Cardiac muscle cell (in vitro differentiated cells and primary cell): ENCODE data around the gene SELENOW. TPM values are rescaled to one million over a fixed set of nuclear protein-coding genes. Genes with fewer than 3 reads are reported as not detected.
"Not testable (repeated sequence)": the region's sequence is repeated elsewhere in the genome, so short reads cannot be mapped to it uniquely, and the experiment has no call there.

Experiments
- DNase-seq, 2 donors: peaks; one replicate each; pipeline versions ENCODE4 v3.0.0 to v3.0.0-alpha.2; 2010 to 2017; ENCODE audit warnings: low read depth in 1 of 2, low spot score in 1 of 2
- H3K27ac ChIP-seq: fragments of 200-600 bp; sonication (generic); 2 replicates; pipeline ENCODE4 v1.5.1; 2016
- H3K27me3 ChIP-seq: fragments of 200-600 bp; sonication (generic); 2 replicates; pipeline ENCODE4 v1.6.0; 2016; ENCODE audit warnings: control low read depth
- H3K36me3 ChIP-seq: fragments of 200-600 bp; sonication (generic); 2 replicates; pipeline ENCODE4 v1.5.1; 2016; ENCODE audit warnings: control low read depth
- H3K4me1 ChIP-seq: fragments of 200-600 bp; sonication (generic); 2 replicates; pipeline ENCODE4 v1.8.1; 2017; ENCODE audit warnings: low read depth, mild to moderate bottlenecking, mixed run types
- H3K4me3 ChIP-seq: fragments of 200-600 bp; sonication (generic); 2 replicates; pipeline ENCODE4 v1.5.1; 2016; ENCODE audit warnings: mild to moderate bottlenecking
- H3K9me3 ChIP-seq: fragments of 200-600 bp; sonication (generic); 2 replicates; pipeline ENCODE4 v1.5.1; 2017; ENCODE audit warnings: low read depth, mild to moderate bottlenecking, control low read depth
- polyA plus RNA-seq: library from polyadenylated mRNA; unstranded; fragments of >200 nt; fragmentation: Nextera tagmentation; extraction: Ambion mirVana; gene quantifications from 2 replicates; pipeline ENCODE4 v1.2.1, GENCODE V29; 2016
- total RNA-seq: library from RNA; depleted of rRNA; stranded (reverse); fragments of >200 nt; gene quantifications from 2 replicates; pipeline ENCODE4 v1.2.3, GENCODE V29; 2016
- TF ChIP-seq, protein P1 (sequence below): IDR thresholded peaks from 2 replicates; pipeline ENCODE4 v1.5.1; 2012; ENCODE audit warnings: low read depth, mild to moderate bottlenecking, low read length

Gene SELENOW
- total and polyA plus RNA-seq, 2 experiments from 2014 or later: 1,194 to 2,152 TPM

DNA sequence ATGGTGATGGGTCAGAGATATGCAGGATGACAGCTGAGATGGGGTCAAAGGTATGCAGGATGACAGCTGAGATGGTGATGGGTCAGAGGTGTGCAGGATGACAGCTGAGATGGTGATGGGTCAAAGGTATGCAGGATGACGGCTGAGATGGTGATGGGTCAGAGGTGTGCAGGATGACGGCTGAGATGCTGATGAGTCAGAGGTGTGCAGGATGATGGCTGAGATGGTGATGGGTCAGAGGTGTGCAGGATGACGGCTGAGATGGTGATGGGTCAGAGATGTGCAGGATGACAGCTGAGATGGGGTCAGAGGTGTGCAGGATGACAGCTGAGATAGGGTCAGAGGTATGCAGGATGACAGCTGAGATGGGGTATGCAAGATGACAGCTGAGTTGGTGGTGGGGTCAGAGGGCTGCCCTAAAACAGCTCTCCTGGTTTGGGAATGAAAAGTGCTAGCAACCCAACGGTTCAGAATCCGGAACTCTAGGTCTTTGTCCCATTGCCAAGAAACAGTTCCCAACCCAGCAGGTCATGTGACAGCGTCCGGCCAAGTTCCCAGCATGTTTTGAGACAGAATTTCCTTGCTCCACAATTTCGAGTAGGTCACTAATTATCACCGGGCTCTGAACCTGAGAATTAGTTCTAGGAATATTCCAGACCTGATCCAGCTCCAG, 3.2 kb downstream of the SELENOW start:
- no peak overlapping the region for H3K4me3 ChIP-seq
- no peak for DNase-seq
- H3K4me1 ChIP-seq: peaks cover 11% of the 10 kb centered on the region
- no peaks in the 10 kb centered on the region for H3K27me3 ChIP-seq
- peaks cover 48% of the 10 kb centered on the region for H3K36me3 ChIP-seq
- H3K9me3 ChIP-seq: no peaks in the 10 kb centered on the region
- H3K27ac ChIP-seq: peak overlapping the region; percentile 100
- TF ChIP-seq, protein P1, sequence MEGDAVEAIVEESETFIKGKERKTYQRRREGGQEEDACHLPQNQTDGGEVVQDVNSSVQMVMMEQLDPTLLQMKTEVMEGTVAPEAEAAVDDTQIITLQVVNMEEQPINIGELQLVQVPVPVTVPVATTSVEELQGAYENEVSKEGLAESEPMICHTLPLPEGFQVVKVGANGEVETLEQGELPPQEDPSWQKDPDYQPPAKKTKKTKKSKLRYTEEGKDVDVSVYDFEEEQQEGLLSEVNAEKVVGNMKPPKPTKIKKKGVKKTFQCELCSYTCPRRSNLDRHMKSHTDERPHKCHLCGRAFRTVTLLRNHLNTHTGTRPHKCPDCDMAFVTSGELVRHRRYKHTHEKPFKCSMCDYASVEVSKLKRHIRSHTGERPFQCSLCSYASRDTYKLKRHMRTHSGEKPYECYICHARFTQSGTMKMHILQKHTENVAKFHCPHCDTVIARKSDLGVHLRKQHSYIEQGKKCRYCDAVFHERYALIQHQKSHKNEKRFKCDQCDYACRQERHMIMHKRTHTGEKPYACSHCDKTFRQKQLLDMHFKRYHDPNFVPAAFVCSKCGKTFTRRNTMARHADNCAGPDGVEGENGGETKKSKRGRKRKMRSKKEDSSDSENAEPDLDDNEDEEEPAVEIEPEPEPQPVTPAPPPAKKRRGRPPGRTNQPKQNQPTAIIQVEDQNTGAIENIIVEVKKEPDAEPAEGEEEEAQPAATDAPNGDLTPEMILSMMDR: no peak

DNA sequence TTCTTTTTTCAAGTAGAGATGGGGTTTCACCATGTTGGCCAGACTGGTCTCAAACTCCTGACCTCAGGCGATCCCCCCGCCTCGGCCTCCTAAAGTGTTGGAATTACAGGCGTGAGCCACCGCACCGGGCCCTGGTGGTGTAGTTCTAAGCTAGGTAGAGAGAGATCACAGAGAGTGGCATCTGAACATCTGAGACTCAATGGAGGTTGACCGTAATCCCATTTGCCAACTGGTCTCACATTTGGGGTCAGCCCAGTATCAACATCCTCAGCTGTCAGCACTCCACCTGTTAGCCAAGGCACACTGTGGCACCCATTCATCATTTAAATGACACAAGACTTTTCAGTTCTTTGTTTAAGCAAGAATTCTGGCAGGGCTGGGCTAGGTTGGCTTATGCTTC, 8.1 kb downstream of the SELENOW start:
- Histone ChIP-seq H3K9me3 (no peaks in the 10 kb centered on the region), H3K27me3 (no peaks in the 10 kb centered on the region), H3K36me3 (peaks cover 43% of the 10 kb centered on the region), H3K4me3 (no peak overlapping the region), H3K4me1 (no peaks in the 10 kb centered on the region), H3K27ac (peak overlapping the region; percentile 75)
- TF ChIP-seq, protein P1: no peak
- DNase-seq: no peak

DNA sequence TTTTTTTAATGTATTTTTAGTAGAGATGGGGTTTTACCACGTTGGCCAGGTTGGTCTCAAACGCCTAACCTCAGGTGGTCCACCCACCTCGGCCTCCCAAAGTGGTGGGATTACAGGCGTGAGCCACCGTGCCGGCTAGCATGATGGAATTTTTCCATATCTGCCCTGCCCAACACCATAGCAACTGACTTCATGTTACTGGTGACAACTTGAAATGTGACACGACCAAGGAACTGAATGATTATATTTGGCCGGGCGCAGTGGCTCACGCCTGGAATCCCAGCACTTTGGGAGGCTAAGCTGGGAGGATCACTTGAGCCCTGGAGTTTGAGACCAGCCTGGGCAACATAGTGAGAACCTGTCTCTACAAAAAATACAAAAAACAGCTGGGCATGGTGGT, 8.8 kb downstream of the SELENOW start:
- not testable (repeated sequence) for DNase-seq, H3K9me3 ChIP-seq, H3K4me1 ChIP-seq, H3K27me3 ChIP-seq, H3K4me3 ChIP-seq
- Histone ChIP-seq H3K27ac (peak overlapping the region; percentile 75), H3K36me3 (peaks cover 37% of the 10 kb centered on the region)

DNA sequence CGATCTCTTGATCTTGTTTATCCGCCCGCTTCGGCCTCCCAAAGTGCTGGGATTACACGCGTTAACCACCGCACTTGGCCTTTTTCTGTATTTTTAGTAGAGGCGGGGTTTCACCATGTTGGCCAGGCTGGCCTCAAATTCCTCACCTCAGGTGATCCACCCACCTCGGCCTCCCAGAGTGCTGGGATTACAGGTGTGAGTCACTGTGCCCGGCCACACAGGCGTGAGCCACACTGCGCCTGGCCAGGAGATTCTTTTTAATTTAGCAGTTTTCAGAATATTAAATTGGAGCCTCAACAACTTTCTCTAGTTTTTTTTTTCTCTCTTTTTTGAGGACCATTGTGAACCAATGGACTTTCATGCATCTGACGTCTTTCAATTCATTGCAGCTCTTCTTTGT, 11.3 kb downstream of the SELENOW start:
- H3K9me3 ChIP-seq, H3K4me3 ChIP-seq, DNase-seq, H3K4me1 ChIP-seq, H3K27ac ChIP-seq, H3K27me3 ChIP-seq: not testable (repeated sequence)
- H3K36me3 ChIP-seq: peaks cover 17% of the 10 kb centered on the region

DNA sequence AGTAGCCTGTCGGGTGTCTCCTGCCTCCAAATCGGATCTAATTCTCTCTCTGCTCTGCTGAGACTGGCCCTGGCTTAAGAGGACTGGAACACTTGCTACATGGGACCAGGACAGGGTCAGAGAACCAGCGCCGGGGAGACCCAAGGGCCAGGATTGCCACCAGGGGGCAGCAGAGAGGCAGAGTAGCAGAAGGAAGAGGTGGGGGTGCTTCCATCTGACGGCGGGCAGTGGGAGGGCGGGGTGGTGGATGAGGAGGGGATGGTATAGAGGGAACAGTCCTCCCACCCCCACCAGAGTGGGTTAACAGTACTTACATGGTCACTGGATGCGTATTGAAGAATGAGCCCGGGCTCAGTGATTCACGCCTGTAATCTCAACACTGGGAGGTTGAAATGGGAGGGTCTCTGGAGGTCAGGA, 11.9 kb downstream of the SELENOW start:
- TF ChIP-seq, protein P1: peak; percentile 91
- no peaks in the 10 kb centered on the region for H3K9me3 ChIP-seq
- no peak overlapping the region for H3K27ac ChIP-seq
- H3K4me1 ChIP-seq: no peaks in the 10 kb centered on the region
- H3K36me3 ChIP-seq: peaks cover 13% of the 10 kb centered on the region
- H3K27me3 ChIP-seq: no peaks in the 10 kb centered on the region
- H3K4me3 ChIP-seq: no peak overlapping the region
- DNase-seq: peak; percentile 79 to 92

DNA sequence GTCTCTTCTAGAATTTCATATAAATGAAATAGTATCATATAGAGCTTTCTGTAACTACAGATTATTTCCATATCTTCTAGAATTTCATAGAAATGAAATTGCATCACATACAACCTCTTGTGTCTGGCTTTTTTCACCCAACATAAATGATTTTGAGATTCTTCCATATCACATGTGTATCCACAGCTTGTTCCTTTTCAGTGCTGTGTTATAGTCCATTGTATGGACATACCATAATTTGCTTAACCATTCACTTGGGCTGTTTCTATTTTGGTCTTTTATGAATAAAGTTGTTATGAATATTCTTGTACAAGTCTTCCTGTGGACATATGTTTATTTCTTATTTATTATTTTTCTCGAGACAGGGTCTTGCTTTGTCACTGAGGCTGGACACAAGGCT, 14.1 kb downstream of the SELENOW start:
- DNase-seq: no peak
- Histone ChIP-seq H3K4me3 (no peak overlapping the region), H3K27me3 (no peaks in the 10 kb centered on the region), H3K27ac (no peak overlapping the region), H3K36me3 (peaks cover 2% of the 10 kb centered on the region), H3K9me3 (no peaks in the 10 kb centered on the region), H3K4me1 (no peaks in the 10 kb centered on the region)
- TF ChIP-seq, protein P1: no peak
